ENCODE results near the gene ZIC1. TPM values are rescaled to one million over a fixed set of nuclear protein-coding genes. Genes with fewer than 3 reads are reported as not detected.

ZIC1 gene
- total and polyA plus RNA-seq, 9 of the 15 experiments (the other 6 are each of a cell fraction or from before 2014, with no cell fraction given) = 0.21 to 0.42 TPM; not detected in 7

GRCh38 chr3:147418371-147418781, 9.2 kb downstream of the ZIC1 start (continued):
- TF ChIP-seq AFF4 (CRISPR knock-in tag; IDR thresholded peaks at IDR 0.05) (no peak), POLR3G (IDR thresholded peaks at IDR 0.05; ENCODE audit: extremely low read depth, insufficient read length, insufficient replicate concordance) (no peak), YY1 (IDR thresholded peaks at IDR 0.05; ENCODE audit: borderline replicate concordance in 1 of 3, control insufficient read depth in 1 of 3, extremely low read depth in 1 of 3, insufficient read depth in 3 of 3, insufficient read length in 1 of 3, insufficient replicate concordance in 2 of 3, low read depth in 1 of 3, low read length in 2 of 3) (no peak), CXXC5 (CRISPR knock-in tag; IDR thresholded peaks at IDR 0.05) (no peak), ELF2 (CRISPR knock-in tag; IDR thresholded peaks at IDR 0.05) (no peak), ZNF76 (CRISPR knock-in tag; IDR thresholded peaks at IDR 0.05; ENCODE audit: borderline replicate concordance) (no peak), ERF (CRISPR knock-in tag; IDR thresholded peaks at IDR 0.05) (no peak), BCL6 (CRISPR knock-in tag; IDR thresholded peaks at IDR 0.05) (no peak), ZNF253 (CRISPR knock-in tag; conservative IDR thresholded peaks at IDR 0.05) (no peak)
- TF ChIP-seq, protein P1, sequence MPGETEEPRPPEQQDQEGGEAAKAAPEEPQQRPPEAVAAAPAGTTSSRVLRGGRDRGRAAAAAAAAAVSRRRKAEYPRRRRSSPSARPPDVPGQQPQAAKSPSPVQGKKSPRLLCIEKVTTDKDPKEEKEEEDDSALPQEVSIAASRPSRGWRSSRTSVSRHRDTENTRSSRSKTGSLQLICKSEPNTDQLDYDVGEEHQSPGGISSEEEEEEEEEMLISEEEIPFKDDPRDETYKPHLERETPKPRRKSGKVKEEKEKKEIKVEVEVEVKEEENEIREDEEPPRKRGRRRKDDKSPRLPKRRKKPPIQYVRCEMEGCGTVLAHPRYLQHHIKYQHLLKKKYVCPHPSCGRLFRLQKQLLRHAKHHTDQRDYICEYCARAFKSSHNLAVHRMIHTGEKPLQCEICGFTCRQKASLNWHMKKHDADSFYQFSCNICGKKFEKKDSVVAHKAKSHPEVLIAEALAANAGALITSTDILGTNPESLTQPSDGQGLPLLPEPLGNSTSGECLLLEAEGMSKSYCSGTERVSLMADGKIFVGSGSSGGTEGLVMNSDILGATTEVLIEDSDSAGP (CRISPR knock-in tag; IDR thresholded peaks at IDR 0.05) = no peak
